Smooth muscle cell (in vitro differentiated cells): ENCODE data around the gene ELL2. TPM values are rescaled to one million over a fixed set of nuclear protein-coding genes. Genes with fewer than 3 reads are reported as not detected.

Source experiments
- DNase-seq: peaks from one replicate; lab custom pipeline; 2025; ENCODE audit not compliant: unreplicated experiment; lab: John Stamatoyannopoulos, UW
- H2AFZ ChIP-seq: fragments of 200-600 bp; sonication (generic); 2 replicates; pipeline ENCODE4 v1.6.0; 2016; ENCODE audit warnings: antibody characterized with exemption, low read depth, mild to moderate bottlenecking
- H3F3A ChIP-seq: fragments of 200-600 bp; sonication (generic); 2 replicates; pipeline ENCODE4 v1.6.0; 2017; ENCODE audit warnings: antibody characterized with exemption, low read depth
- H3K27ac ChIP-seq: fragments of 200-600 bp; sonication (generic); 2 replicates; pipeline ENCODE4 v1.5.1; 2016; ENCODE audit warnings: low read depth, mild to moderate bottlenecking
- H3K27me3 ChIP-seq: fragments of 200-600 bp; sonication (generic); 2 replicates; pipeline ENCODE4 v1.6.1; 2016; ENCODE audit warnings: low read depth, mild to moderate bottlenecking
- H3K36me3 ChIP-seq: fragments of 200-600 bp; sonication (generic); 2 replicates; pipeline ENCODE4 v1.5.1; 2016; ENCODE audit warnings: low read depth
- H3K4me1 ChIP-seq: fragments of 200-600 bp; sonication (generic); 2 replicates; pipeline ENCODE4 v1.5.1; 2016; ENCODE audit warnings: low read depth
- H3K4me2 ChIP-seq: fragments of 200-600 bp; sonication (generic); 2 replicates; pipeline ENCODE4 v1.6.0; 2016; ENCODE audit warnings: mild to moderate bottlenecking
- H3K4me3 ChIP-seq: fragments of 200-600 bp; sonication (generic); 2 replicates; pipeline ENCODE4 v1.5.1; 2016; ENCODE audit warnings: mild to moderate bottlenecking
- H3K79me2 ChIP-seq: fragments of 200-600 bp; sonication (generic); 2 replicates; pipeline ENCODE4 v1.6.0; 2016; ENCODE audit warnings: low read depth, mild to moderate bottlenecking
- H3K9ac ChIP-seq: fragments of 200-600 bp; sonication (generic); 2 replicates; pipeline ENCODE4 v1.6.0; 2016; ENCODE audit warnings: low read depth
- H3K9me3 ChIP-seq: fragments of 200-600 bp; sonication (generic); replicated peaks from 2 replicates; pipeline ENCODE4 v1.5.1; 2016; ENCODE audit warnings: low read depth
- H4K20me1 ChIP-seq: fragments of 200-600 bp; sonication (generic); 2 replicates; pipeline ENCODE4 v1.6.0; 2016; ENCODE audit warnings: low read depth
- CTCF ChIP-seq: fragments of 200-600 bp; sonication (generic); IDR thresholded peaks from 2 replicates; pipeline ENCODE4 v1.5.1; 2017; ENCODE audit warnings: borderline replicate concordance, mild to moderate bottlenecking, antibody characterized with exemption; ENCODE audit not compliant: insufficient read depth, poor library complexity, severe bottlenecking
- WGBS: methylation state at CpG from one replicate; pipeline ENCODE4 v1.1.7; 2016; ENCODE audit warnings: low lambda C conversion rate; 5-methylcytosine and 5-hydroxymethylcytosine counted together
- polyA plus RNA-seq: library from polyadenylated mRNA; unstranded; fragments of >200 nt; fragmentation: Nextera tagmentation; extraction: Ambion mirVana; gene quantifications from 2 replicates; pipeline ENCODE4 v1.2.1, GENCODE V29; 2016
- total RNA-seq: library from RNA; depleted of rRNA; stranded (reverse); fragments of >200 nt; gene quantifications from 2 replicates; pipeline ENCODE4 v1.2.3, GENCODE V29; 2014

ELL2 gene
- total and polyA plus RNA-seq, 2 experiments from 2014 or later = 14.4 to 49.9 TPM

GRCh38 chr5:95966005-95966404 lies 4.4 kb upstream of the ELL2 start:
- H3K79me2 ChIP-seq = peaks cover 1% of the 10 kb centered on the region
- H3K9ac ChIP-seq = no peak overlapping the region
- no peaks in the 10 kb centered on the region for H3K4me1 ChIP-seq
- H3K27ac ChIP-seq = no peak overlapping the region
- TF ChIP-seq CTCF = no peak
- WGBS = 97% methylated on average over 2 of the region's 2 CpGs
- no peak for DNase-seq
- H3K36me3 ChIP-seq = no peaks in the 10 kb centered on the region
- H4K20me1 ChIP-seq = peaks cover 2% of the 10 kb centered on the region
- no peaks in the 10 kb centered on the region for H3K27me3 ChIP-seq
- no peaks in the 10 kb centered on the region for H3K9me3 ChIP-seq
- peaks cover 8% of the 10 kb centered on the region for H3F3A ChIP-seq
- H2AFZ ChIP-seq = no peak overlapping the region
- no peak overlapping the region for H3K4me3 ChIP-seq
- H3K4me2 ChIP-seq = no peak overlapping the region

GRCh38 chr5:95963650-95964410 lies 2.2 kb upstream of the ELL2 start:
- Histone ChIP-seq H3K9me3 (no peaks in the 10 kb centered on the region), H3K79me2 (peaks cover 23% of the 10 kb centered on the region), H4K20me1 (peaks cover 23% of the 10 kb centered on the region), H3F3A (peaks cover 5% of the 10 kb centered on the region), H3K9ac (peak overlapping the region; percentile 30), H3K4me3 (no peak overlapping the region), H3K4me1 (peaks cover 9% of the 10 kb centered on the region), H2AFZ (no peak overlapping the region), H3K4me2 (peak overlapping the region; percentile 75), H3K27me3 (no peaks in the 10 kb centered on the region), H3K27ac (peak overlapping the region; percentile 94), H3K36me3 (no peaks in the 10 kb centered on the region)
- no peak for TF ChIP-seq CTCF
- WGBS = 54% methylated on average over 8 of the region's 8 CpGs
- DNase-seq = no peak

- H3K79me2 ChIP-seq = peaks cover 34% of the 10 kb centered on the region
- H3F3A ChIP-seq = peaks cover 5% of the 10 kb centered on the region
- H3K4me3 ChIP-seq = peak overlapping the region; percentile 77
- H3K9ac ChIP-seq = peak overlapping the region; percentile 96
- WGBS = 37% methylated on average over 6 of the region's 6 CpGs
- H3K36me3 ChIP-seq = no peaks in the 10 kb centered on the region
- no peak for TF ChIP-seq CTCF
- peaks cover 17% of the 10 kb centered on the region for H3K4me1 ChIP-seq
- H3K27me3 ChIP-seq = no peaks in the 10 kb centered on the region
- DNase-seq = no peak
- no peaks in the 10 kb centered on the region for H3K9me3 ChIP-seq
- peaks cover 34% of the 10 kb centered on the region for H4K20me1 ChIP-seq
- peak overlapping the region; percentile 75 for H3K4me2 ChIP-seq
- peak overlapping the region; percentile 94 for H3K27ac ChIP-seq
- peak overlapping the region; percentile 20 for H2AFZ ChIP-seq
Measured at GRCh38 chr5:95962785-95963184, 1.1 kb upstream of the ELL2 start.

- no peaks in the 10 kb centered on the region for H3K27me3 ChIP-seq
- H3F3A ChIP-seq = peaks cover 5% of the 10 kb centered on the region
- peaks cover 37% of the 10 kb centered on the region for H3K79me2 ChIP-seq
- peak overlapping the region; percentile 77 for H3K4me3 ChIP-seq
- H3K27ac ChIP-seq = peak overlapping the region; percentile 94
- peak overlapping the region; percentile 96 for H3K9ac ChIP-seq
- WGBS = 37% methylated on average over 8 of the region's 8 CpGs
- peaks cover 17% of the 10 kb centered on the region for H3K4me1 ChIP-seq
- H3K36me3 ChIP-seq = no peaks in the 10 kb centered on the region
- peaks cover 37% of the 10 kb centered on the region for H4K20me1 ChIP-seq
- H3K4me2 ChIP-seq = peak overlapping the region; percentile 75
- peak overlapping the region; percentile 20 for H2AFZ ChIP-seq
- no peak for DNase-seq
- TF ChIP-seq CTCF = no peak
- no peaks in the 10 kb centered on the region for H3K9me3 ChIP-seq
Measured at GRCh38 chr5:95962475-95962773, 773 bp upstream of the ELL2 start.
